ENCODE results near the gene PLCB2. TPM values are rescaled to one million over a fixed set of nuclear protein-coding genes. Genes with fewer than 3 reads are reported as not detected.
A peak's percentile ranks its signal among the peaks of the same experiment; 100 is the strongest.

The PLCB2 gene
- polyA plus RNA-seq, 10 donors, result 5.6 to 13.6 (median 8.7) TPM

DNA sequence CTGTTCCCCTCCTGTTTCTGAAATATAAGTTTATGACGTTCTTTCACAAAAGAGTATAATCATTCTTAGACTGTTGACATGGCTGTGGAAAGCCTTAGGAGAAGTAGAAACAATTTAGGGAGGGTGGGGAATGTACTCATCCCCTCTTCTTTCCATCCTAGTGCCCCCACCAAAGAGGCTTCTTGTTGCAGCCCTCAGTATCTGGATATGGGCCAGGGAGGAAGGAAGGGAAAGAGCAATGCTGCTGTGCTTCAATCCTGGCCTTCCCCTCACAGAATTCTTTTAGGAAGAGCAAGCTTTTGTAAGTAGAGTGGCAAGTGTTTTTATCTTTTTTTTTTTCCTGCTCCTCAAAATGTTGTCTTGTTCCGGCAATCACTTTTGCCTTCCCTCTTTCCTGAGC is 17.5 kb upstream of the PLCB2 start:
- DNase-seq, result no peak

DNA sequence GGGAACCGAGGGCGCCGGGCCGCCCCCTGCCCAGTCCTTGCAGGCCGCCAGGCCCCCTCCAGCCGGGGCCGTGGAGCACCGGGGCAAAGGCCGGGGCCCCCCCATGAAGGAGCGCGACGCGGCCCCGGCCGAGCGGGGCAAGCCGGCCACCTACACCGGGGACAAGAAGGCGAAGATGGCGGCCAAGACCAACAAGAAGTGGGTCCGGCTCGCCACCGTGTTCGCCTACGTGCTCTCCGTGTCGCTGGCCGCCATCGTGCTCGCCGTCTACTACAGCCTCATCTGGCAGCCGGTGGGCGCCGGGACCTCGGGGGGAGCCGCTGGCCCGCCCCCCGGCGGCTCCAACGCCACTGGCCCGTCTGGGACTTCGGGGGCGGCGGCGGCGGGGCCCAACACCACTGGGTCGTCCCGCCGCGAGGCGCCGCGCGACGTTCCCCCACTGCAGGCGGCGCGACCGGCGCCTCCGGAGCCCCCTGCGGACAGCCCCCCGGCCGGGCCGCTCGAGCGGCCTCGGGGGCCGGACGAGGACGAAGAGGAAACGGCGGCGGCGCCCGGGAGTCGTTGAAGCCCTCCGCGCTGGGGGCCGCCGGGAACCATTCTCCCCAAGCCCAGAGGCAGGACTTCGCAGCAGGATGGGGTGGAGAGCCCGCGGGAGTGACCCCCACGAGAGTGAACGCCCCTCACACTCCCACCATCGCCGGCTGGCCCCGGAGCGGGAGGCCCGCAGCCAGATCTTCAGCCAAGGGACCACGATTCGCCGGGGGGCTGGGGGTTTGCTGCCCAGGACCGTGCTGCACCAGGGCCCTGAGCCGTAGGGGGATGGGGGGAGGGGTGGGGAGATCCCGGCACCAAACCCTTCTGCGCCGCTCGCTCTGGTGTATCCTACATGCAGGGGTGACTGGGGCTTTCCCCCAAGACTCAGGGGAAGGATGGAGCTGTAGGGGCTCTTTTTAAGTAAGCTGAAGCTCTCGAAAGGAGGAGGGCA is 16.5 kb upstream of the PLCB2 start:
- DNase-seq, result peak in 1 of 3 donors; percentile 61

DNA sequence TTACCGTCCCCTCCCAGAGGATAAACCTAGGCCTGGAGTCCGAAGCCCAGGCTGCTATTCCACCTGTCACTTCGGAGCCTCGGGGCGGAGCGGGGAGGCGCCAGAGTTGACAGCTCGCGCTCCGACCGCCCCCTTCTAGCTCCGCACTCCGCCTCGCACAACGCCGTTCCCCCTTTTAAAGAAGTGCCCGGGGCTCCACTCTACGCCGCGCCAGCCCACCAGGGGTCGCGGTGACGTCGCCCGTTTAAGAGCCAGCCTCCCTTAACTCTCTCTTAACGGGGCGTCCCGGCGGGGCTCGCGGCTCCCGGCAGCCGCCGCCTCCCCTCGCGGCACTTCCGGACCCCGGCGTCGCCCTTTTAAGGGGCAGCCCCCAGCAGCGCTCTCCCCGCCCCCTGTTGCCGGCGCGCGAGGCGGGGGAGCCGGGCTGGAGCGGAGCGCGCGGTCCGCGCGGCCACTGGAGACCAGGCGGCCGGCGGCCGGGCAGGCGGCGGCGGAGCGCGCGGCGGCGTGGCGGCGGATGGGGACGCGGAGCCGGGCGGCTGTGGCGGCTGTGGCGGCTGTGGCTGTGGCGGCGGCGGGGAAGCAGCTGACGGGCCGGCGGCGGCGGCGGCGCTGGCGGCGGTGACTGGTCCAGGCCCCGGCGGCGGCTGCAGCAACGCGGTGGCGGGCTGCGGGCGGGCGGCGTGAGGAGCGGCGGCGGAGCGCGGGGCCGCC is 15.7 kb upstream of the PLCB2 start, which contains the start of gene INAFM2:
INAFM2 (plus strand) TSS at position 454 of the 714 bp plus-strand sequence. CDS start 364 bp downstream, outside the sequence.
- DNase-seq, result peak; percentile 94 to 96 (median 94)

DNA sequence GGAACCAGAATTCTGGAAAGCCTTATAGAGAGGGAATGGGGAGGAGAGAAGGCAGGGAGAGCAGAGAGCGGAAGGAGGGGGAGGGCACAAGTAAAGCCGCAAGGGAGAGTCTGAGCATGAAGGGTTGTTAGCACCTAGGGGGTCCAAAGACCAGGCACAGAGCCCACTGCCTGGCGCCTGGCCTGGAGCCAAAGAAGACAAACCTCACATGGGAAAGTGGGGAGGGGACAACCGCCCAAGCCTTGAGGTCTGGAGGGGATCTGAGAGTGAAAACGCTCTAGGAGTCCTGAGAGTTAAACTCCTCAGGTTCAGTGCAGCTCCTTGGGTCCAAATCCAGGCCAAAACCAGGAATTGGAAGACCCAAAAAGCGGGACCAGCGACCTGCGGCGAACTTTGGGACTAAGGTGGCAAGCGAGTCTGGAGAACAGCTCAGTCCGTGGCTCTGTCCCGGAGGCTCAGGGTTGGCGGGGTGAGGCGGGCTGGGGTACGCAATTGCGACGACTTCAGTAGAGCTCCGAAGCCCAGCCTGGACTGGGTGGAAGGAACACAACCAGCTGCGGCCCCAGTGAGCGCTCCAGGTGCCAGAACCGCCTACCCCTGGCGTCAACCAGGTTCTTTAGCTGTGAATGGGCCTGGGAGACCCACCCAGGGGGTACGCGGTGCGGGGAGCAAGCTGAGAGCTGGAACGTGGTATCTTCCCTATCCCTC is 14.9 kb upstream of the PLCB2 start:
- no peak for DNase-seq

DNA sequence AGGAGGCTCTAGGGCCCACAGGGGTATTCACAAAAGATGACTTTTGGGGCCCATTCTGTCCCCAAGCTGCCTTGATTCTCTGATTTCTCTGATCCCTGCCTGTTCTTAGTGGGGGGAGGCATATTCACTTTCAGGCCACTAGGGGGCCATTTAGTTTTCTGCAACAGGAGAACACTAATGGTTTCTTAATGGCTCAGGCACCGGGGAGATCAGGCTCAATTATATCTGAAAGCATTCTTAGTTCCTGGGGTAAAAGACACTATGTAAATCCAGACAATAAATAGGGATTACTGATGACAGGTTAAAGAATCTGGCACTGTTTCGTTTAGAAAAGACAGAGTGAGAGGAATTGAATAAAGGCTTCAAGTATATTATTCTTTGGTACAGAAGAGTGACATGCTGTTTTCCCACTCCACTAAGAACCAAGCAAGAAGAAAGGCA is 13.2 kb upstream of the PLCB2 start:
- DNase-seq, result peak in 2 of 3 donors; percentile 61 to 76

DNA sequence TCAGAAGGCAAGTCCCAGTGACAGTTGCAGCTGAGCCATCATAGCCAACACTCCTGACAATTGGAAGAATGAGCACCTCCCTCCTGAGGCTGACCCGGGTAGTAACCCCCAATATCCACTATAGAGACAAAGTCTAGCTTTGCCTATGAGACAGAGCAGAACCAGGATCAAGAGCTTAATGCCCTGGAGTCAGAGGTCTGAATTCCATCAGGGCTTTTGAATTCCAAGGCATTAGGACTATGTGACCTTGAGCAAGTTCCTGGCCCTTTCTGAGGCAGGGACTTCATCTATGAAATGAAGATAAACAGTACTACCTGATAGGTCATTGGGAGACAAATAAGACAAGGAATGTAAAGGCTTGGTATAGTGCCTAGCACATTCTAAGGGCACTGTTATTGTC is 12.7 kb upstream of the PLCB2 start:
- no peak for DNase-seq

DNA sequence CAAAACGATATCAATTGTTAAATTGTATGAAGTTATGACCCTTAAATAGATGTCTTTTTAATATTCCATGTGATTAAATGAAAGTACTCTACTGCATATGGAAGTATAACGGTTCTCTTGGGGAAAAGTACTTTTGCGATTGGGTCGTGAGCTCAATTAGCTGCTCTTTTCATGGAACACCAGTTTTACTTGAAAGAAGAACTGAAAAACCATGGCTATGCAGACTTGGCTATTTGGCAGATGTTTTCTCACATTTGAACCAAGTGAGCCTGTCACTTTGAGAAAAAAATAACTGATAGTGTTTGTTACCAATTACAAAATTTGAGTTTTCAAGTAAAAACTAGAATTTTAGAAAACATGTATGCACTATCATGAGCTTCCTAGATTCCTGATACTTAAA is 9.8 kb upstream of the PLCB2 start:
- no peak for DNase-seq

DNA sequence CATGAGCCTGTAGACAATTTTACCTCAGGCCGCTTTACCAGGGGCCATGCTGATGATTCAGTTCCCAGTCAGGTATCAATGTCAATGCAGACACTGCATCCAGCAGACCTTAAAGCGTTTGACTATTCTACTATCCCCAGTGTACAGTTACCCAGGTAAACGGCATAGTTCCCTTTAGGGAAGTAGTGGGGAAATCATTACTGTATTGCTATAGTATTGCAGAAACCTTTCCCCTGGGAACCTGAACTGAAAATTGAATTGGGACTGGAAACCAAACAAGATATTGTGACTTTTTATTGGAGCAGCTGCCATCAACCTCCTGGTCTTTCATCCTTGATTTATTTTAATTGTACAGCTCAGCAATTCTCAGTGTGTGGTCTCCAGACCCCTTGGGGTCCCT is 9.2 kb upstream of the PLCB2 start:
- DNase-seq, result no peak

DNA sequence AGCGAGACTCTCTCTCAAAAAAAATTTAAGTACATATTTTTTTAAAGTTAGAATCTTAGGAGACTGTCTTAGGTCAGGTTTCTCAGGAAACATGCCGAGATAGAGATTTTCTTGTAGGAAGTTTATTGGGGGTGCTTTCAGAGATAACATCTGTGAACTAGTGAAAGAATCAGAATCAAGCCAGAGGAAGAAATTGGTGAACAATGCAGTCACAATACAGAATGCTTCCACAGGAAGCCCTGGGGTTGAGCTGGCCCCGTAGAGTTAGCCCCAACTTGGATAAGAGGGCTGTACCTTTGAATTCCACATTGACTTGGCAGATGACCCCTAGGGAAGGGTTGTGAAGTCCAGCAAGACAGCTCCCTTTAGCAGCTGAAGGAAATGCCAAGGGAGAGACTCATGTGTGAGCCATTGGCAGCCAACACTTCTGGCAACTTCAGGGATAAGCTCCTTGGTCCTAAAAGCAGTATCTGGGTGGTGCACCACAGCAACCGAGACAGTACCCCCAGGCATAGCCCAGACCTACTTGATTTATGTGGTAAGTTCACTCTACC is 7.1 kb upstream of the PLCB2 start:
- DNase-seq, result no peak

DNA sequence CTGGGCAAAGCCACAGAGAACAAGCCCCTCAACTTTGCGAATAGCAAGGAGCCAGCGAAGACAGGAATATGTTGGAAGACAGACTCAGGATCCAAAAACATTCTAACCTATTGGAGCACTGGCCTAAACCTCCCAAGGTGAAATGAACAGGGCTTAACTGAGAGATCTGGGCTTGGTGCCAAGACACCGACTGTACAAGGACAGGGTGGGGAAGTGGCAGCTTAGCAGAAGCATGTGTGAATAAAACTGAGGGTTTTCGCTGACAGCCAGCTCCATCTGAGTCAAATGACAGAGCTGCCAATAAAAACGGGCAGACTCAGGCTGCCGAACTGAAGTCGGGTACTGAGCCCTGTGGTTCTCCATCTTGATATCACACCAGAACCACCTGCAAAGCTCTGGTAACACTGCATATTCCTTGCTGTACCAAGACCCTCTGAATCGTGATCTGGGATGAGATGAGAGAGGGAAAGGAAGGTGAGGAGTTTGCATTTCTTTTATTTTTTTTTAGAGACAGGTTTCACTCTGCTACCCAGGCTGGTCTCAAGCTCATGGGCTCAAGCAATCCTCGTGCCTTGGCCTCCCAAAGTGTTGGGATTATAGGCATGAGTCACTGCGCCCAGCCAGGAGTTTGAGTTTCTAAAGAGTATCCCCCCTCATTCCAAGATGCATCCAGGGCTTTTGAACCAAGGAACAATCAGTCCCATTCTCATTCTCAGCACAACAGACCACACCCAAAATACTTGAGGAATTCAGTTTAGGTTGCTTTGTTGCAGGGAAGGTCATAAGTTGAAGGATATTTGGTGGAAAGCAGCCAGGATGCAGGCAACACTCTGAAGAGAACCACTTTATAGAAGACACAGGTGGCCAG is 6.0 kb upstream of the PLCB2 start:
- no peak for DNase-seq

DNA sequence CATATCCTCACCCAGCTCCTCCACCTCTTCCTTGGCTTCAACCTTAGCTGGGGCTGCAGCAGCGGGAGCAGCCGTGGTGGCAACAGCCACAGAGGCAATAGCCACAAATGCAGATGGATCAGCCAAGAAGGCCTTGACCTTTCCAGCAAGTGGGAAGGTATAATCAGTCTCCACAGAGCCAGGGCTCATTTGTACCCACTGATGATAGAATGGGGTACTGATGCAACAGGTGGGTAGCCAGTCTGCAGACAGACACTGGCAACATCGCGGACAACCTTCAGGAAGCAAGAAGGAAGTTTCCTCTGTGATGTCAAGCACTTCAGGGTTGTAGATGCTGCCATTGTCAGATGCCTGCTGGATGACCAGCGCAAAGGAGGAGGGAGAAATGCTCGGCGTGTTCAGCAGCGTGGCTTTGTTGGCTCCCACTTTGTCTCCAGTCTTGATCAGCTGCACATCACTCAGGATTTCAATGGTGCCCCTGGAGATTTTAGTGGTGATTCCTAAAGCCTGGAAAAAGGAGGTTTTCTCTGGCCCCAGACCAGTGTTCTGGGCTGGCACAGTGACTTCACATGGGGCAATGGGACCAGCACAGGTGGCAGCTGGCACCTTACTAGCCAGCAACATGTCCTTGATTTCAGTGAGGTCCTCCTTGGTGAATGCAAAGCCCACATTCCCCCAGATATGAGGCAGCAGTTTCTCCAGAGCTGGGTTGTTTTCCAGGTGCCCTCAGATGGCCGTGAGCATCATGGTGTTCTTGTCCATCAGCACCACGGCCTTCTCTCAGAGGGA is 4.8 kb upstream of the PLCB2 start:
- no peak for DNase-seq

DNA sequence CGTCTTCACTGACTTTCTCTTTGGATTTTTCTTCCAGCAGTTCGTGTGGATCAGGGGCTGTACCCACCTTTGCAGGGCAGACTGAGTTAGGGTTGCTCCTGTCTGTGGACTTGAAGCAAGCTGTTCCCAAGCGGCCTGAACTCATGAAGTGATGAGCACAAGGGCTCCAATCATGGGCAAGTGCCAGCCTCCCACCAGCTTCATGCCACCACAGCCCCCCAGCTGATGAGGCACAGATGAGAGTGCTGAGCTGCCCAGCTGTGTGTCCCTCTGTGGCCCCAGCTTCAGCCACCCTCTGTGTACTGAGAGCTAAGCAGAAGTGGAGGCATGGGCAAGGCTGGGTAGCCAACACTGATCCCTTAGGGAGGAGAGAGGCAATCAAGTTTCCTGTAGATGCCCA is 3.3 kb upstream of the PLCB2 start:
- DNase-seq, result no peak

DNA sequence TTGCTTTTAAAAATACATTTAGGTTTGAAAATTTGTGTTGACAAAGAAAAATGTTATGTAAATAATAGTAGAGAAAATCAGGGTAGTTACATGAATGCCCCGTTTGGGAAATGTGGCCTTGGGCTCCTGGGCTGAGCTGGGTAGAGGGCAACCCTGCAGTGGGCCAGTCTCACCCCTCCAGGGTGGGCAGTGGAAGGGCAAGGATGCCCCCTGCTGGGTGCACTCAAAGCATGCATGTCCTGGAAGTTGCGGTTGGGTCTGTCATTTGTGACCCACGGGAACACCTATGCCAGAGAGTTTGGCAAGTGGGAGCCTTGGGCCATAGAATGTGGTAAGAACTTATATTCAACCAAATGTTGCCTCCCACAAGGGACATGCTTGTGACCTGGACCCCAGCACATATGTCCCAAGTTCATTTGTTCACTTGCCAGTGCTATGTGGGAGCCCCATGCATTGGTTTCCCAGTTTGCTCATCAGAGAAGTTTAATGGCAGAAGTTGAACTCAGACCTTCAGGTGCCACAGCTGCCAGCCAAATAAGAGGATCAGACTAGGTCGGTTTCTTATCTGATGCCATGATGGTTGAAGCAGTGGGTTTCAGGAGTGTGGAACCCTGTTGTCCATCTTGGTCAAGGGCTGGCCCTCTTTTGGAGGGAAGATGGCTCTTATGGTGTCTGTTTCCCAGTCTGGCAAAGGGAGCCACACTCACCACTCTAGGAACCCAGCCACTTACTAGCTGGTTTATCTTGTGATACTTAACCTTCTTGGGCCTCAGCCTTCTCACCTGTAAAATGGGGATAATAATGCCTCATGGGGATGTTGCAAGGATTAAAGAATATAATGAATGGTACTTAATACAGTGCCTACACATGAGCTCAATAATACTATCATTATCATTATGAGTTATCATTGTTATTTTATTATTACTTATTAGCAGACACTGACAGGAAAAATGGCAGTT is 2.5 kb upstream of the PLCB2 start:
- peak in 1 of 3 donors; percentile 65 for DNase-seq

DNA sequence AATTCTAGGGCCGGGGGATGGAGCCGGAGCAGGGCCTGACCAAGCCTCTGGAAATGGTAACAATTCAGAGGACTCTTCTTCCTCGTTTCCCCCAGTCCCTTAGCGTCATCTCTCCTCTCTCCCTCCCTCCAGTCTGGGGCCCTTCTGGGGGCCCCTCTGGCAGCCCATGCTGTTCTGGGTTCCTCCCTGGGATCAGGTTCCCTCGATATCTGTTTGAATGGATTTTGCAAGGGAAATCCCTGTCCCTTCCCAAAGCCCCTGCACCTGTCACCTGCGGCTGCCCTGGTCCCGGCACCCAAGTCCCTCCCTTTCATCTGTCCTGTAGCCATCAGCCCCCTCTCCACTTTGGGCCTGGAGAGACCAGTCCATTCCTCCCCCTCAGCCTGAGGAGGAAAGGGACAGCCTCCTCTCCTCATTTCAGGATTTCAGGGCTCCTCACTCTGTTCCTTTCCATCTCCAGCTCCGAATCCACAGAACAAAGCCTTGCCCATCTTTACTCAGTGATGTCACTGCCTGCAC is 1.7 kb upstream of the PLCB2 start:
- no peak for DNase-seq

DNA sequence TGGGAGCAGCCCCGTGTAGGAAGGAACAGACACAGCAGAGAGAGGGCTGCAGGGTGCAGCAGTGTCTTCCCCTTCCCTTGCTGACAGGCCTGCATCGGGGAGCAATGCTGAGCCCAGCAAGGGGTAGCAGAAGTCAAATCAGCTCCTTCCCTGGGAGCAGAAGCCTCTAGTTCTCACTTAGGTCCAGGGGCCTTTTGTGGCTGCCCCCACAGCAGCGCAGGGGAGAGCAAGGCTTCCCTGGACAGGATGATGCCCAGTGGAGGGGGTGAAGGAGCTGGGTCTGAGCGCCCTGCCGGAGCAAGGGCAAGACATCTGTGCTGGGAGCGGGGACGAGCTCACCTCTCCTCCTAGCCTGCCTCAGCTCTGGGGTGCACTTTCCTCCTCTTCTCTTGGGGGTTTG is 827 bp downstream of the PLCB2 start:
- no peak for DNase-seq

DNA sequence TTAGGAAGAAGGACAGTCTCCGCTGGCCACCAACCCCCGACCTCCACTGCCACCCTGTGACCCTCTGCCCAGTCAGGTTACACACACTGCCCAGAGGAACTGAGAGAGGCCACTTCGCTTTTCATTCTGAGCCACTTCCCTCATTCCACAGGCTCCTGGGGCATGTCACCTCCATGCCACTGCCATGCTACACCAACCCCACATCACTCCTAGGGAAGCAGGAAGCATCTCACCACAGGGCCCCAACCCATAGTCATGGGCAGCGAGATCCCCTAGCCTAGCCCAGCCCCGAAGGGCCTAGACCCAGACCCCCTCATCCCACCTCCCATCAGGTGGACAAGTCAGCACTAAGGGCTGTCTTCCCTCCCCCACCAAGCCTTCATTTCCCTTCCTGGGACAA is 1.4 kb downstream of the PLCB2 start:
- no peak for DNase-seq

DNA sequence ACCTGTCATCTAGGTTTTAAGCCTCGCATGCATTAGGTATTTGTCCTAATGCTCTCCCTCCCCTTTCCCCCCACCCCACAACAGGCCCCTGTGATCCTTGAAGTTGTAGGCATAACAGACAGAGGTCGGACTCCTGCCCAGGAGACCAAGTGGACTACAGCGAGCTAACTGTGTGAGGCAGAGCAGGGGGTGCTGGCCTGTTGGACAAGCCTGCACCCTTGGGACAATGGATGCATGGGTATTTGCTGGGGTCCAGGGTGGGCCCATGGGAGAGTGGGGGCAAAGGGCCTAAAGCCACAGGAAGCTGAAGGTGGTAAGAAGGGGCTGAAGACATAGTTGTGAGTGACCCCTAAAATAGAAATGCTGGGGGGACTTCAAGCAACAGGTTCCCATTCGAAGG is 2.5 kb downstream of the PLCB2 start:
- no peak for DNase-seq

DNA sequence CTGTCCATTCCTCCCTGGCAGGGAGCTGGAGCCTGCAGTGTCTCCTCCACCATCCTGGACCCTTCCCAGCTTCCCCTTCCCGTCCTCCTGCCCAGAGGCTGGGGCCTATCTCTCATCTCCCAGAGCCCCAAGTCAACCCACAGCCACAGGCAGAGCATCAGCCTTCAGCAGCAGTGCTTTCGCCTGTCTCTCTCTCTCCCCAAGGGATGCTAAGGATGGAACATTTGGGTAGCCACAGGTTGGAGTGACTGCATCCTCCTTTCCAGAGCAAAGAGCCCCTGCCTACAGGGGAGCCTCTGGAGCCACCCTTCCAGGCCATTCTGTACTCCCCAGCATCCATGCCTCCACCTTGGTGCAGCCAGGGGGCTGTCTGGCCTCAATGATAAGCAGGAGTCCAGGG is 4.2 kb downstream of the PLCB2 start:
- no peak for DNase-seq

DNA sequence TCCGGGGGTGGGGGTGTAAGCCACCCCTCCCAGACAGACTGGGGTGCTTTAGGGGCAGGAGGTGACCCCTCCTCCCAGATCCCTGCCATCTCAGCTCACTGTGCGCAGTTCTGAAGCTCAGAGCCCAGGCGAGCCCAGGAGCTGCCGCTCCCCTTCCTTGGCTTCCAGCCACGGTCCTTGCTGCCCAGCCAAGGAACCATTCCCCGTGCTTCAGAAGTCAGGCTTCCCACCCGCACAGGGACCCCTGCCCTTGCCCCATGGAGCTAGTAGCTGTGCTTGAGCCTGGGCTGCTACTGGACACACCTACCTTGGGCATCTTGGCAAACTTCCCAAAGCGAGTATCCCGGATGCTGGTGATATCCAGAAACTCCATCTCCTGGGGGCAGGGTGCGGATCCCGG is 4.8 kb downstream of the PLCB2 start:
- no peak for DNase-seq

Measured in muscle of back (tissue), 11 donors.